DOHH2 (cell line): Measurements from ENCODE around the gene SELP.

Source experiments
- CTCF ChIP-seq: fragments of 200-600 bp; sonication (generic); IDR thresholded peaks from one replicate; pipeline ENCODE4 v1.5.1; 2014; ENCODE audit warnings: antibody characterized with exemption, mild to moderate bottlenecking, low read depth, low read length; ENCODE audit not compliant: poor library complexity, severe bottlenecking
- EZH2phosphoT487 ChIP-seq: fragments of 200-600 bp; sonication (generic); IDR thresholded peaks from 2 replicates; pipeline ENCODE4 v1.6.1; 2017; ENCODE audit warnings: borderline replicate concordance, mild to moderate bottlenecking, antibody characterized with exemption, low read length, moderate library complexity, mixed read lengths

GRCh38 chr1:169618367-169618766 is 11.6 kb downstream of the SELP start:
- TF ChIP-seq CTCF, result no peak
- TF ChIP-seq EZH2phosphoT487, result no peak
